Measurements from ENCODE around the gene HIP1.

Gene HIP1

GRCh38 chr7:75652788-75653187 is 86.0 kb downstream of the HIP1 start:
- no peak overlapping the region for H3K4me3 ChIP-seq (ENCODE audit: low read depth, low read length)
- peak; percentile 15 for DNase-seq (ENCODE audit: low read depth)
- TF ChIP-seq CTCF (IDR thresholded peaks at IDR 0.05; ENCODE audit: control insufficient read depth, extremely low read depth, insufficient read depth): no peak

GRCh38 chr7:75650681-75651080 is 88.1 kb downstream of the HIP1 start:
- H3K4me3 ChIP-seq (ENCODE audit: low read depth, low read length): no peak overlapping the region
- DNase-seq (ENCODE audit: low read depth): no peak
- TF ChIP-seq CTCF (IDR thresholded peaks at IDR 0.05; ENCODE audit: control insufficient read depth, extremely low read depth, insufficient read depth): no peak

GRCh38 chr7:75650062-75650461 is 88.7 kb downstream of the HIP1 start:
- DNase-seq (ENCODE audit: low read depth): no peak
- no peak overlapping the region for H3K4me3 ChIP-seq (ENCODE audit: low read depth, low read length)
- TF ChIP-seq CTCF (IDR thresholded peaks at IDR 0.05; ENCODE audit: control insufficient read depth, extremely low read depth, insufficient read depth): no peak

- DNase-seq (ENCODE audit: low read depth): no peak
- no peak overlapping the region for H3K4me3 ChIP-seq (ENCODE audit: low read depth, low read length)
- no peak for TF ChIP-seq CTCF (IDR thresholded peaks at IDR 0.05; ENCODE audit: control insufficient read depth, extremely low read depth, insufficient read depth)
Observed at GRCh38 chr7:75649462-75649861, 89.3 kb downstream of the HIP1 start.

- no peak for TF ChIP-seq CTCF (IDR thresholded peaks at IDR 0.05; ENCODE audit: control insufficient read depth, extremely low read depth, insufficient read depth)
- no peak for DNase-seq (ENCODE audit: low read depth)
- no peak overlapping the region for H3K4me3 ChIP-seq (ENCODE audit: low read depth, low read length)
Observed at GRCh38 chr7:75647709-75648438, 90.9 kb downstream of the HIP1 start.

GRCh38 chr7:75646571-75647102 is 92.1 kb downstream of the HIP1 start:
- no peak for TF ChIP-seq CTCF (IDR thresholded peaks at IDR 0.05; ENCODE audit: control insufficient read depth, extremely low read depth, insufficient read depth)
- H3K4me3 ChIP-seq (ENCODE audit: low read depth, low read length): no peak overlapping the region
- no peak for DNase-seq (ENCODE audit: low read depth)

GRCh38 chr7:75645570-75645969 is 93.2 kb downstream of the HIP1 start:
- no peak for TF ChIP-seq CTCF (IDR thresholded peaks at IDR 0.05; ENCODE audit: control insufficient read depth, extremely low read depth, insufficient read depth)

More at GRCh38 chr7:75645570-75645969, 93.2 kb downstream of the HIP1 start:
- no peak overlapping the region for H3K4me3 ChIP-seq (ENCODE audit: low read depth, low read length)
- DNase-seq (ENCODE audit: low read depth): no peak
